ENCODE data around the gene CLEC9A. TPM values are rescaled to one million over a fixed set of nuclear protein-coding genes. Genes with fewer than 3 reads are reported as not detected.

CLEC9A gene
- total RNA-seq, 1 donor from 2014 or later, result not detected

- intact Hi-C loops (cut with micrococcal nuclease), result no loop called here
- ATAC-seq (peak; percentile 28), DNase-seq (no peak)
These were observed 67.0 kb downstream of the CLEC9A start for GRCh38 chr12:10097521-10097920.

GRCh38 chr12:10098791-10099190 is 68.3 kb downstream of the CLEC9A start, which contains the start of gene CLEC1A:
Gene CLEC1A, minus strand, starts transcription at chr12:10098985. Its CDS starts 63 bp downstream, at chr12:10098922.
- DNase-seq, result no peak
- intact Hi-C loops (cut with micrococcal nuclease), result no loop called here
- peak; percentile 75 for ATAC-seq

- DNase-seq, result no peak
- intact Hi-C loops (cut with micrococcal nuclease), result no loop called here
- peak; percentile 53 for ATAC-seq
These were observed 70.6 kb downstream of the CLEC9A start for GRCh38 chr12:10101042-10101579.

GRCh38 chr12:10101648-10102220 is 71.3 kb downstream of the CLEC9A start:
- DNase-seq, result no peak
- no peak for ATAC-seq
- intact Hi-C loops (cut with micrococcal nuclease), result no loop called here

GRCh38 chr12:10102322-10102721 is 71.8 kb downstream of the CLEC9A start:
- intact Hi-C loops (cut with micrococcal nuclease), result no loop called here
- no peak for DNase-seq
- no peak for ATAC-seq

GRCh38 chr12:10110256-10110844 is 79.9 kb downstream of the CLEC9A start:
- DNase-seq (no peak), ATAC-seq (no peak)
- intact Hi-C loops (cut with micrococcal nuclease), result no loop called here

- intact Hi-C loops (cut with micrococcal nuclease), result no loop called here
- DNase-seq (no peak), ATAC-seq (no peak)
These were observed 81.0 kb downstream of the CLEC9A start for GRCh38 chr12:10111451-10111850.

GRCh38 chr12:10113075-10113474 is 82.6 kb downstream of the CLEC9A start:
- intact Hi-C loops (cut with micrococcal nuclease), result no loop called here
- no peak for DNase-seq
- ATAC-seq, result no peak

- no peak for ATAC-seq
- intact Hi-C loops (cut with micrococcal nuclease), result no loop called here
- no peak for DNase-seq
These were observed 83.4 kb downstream of the CLEC9A start for GRCh38 chr12:10113920-10114319.

GRCh38 chr12:10115311-10115710 is 84.8 kb downstream of the CLEC9A start:
- DNase-seq (no peak), ATAC-seq (no peak)
- intact Hi-C loops (cut with micrococcal nuclease), result no loop called here

Other genes with a start within 250 kb of the CLEC9A start
- gene KLRF1, start 203.2 kb upstream of the CLEC9A start, total RNA-seq, result 0.55 TPM
- gene CLEC2B, start 161.3 kb upstream of the CLEC9A start, total RNA-seq, result 3.7 TPM
- not detected for gene KLRF2, start 149.2 kb upstream of the CLEC9A start, total RNA-seq
- not detected for gene CLEC2A, start 98.3 kb upstream of the CLEC9A start, total RNA-seq
- 4.9 TPM for gene CLEC12A, start 59.3 kb upstream of the CLEC9A start, total RNA-seq
- gene CLEC1B, start 31.6 kb upstream of the CLEC9A start, total RNA-seq, result not detected
- not detected for gene CLEC12B, start 20.1 kb upstream of the CLEC9A start, total RNA-seq
- gene CLEC1A, start 68.3 kb downstream of the CLEC9A start, total RNA-seq, result 4.4 TPM
- 2.8 TPM for gene CLEC7A, start 99.5 kb downstream of the CLEC9A start, total RNA-seq
- 0.64 TPM for gene OLR1, start 141.4 kb downstream of the CLEC9A start, total RNA-seq
- not detected for gene TMEM52B, start 148.3 kb downstream of the CLEC9A start, total RNA-seq
- 217 TPM for gene GABARAPL1, start 182.2 kb downstream of the CLEC9A start, total RNA-seq